Measurements from ENCODE around the gene TPCN1. TPM values are rescaled to one million over a fixed set of nuclear protein-coding genes. Genes with fewer than 3 reads are reported as not detected.

The TPCN1 gene
- total and polyA plus RNA-seq, 2 of the 13 experiments (the other 11 are each of a cell fraction or from before 2014, with no cell fraction given): 8.0 to 26.8 TPM

- Histone ChIP-seq H3K36me3 (replicated peaks in 1 of 2; ENCODE audit: control insufficient read depth in 1 of 2, insufficient read depth in 2 of 2, low read length in 2 of 2) (peaks cover 27 to 50% of the 10 kb centered on the region in 2 experiments; a peak in 4 of 5 replicates), H3K27ac (ENCODE audit: extremely low read length, insufficient read depth, low read length) (no peak overlapping the region), H3K4me2 (ENCODE audit: low read depth, low read length) (no peak overlapping the region), H3K9me3 (ENCODE audit: low read length) (no peaks in the 10 kb centered on the region), H3K4me3 (replicated peaks in 1 of 3; ENCODE audit: insufficient read depth in 1 of 3, low read depth in 2 of 3, low read length in 3 of 3) (no peak overlapping the region), H3K9ac (ENCODE audit: insufficient read depth, low read depth, low read length) (no peak overlapping the region), H4K20me1 (ENCODE audit: insufficient read depth, low read length) (no peaks in the 10 kb centered on the region; the same call in 1 of the 2 replicates), H3K27me3 (ENCODE audit: control insufficient read depth in 1 of 2, insufficient read depth in 2 of 2, low read length in 2 of 2) (no peaks in the 10 kb centered on the region), H3K4me1 (ENCODE audit: insufficient read depth, low read length) (peaks cover 28% of the 10 kb centered on the region), H2AFZ (ENCODE audit: low read length) (no peak overlapping the region), H3K79me2 (ENCODE audit: insufficient read depth, low read length) (peaks cover 40% of the 10 kb centered on the region)
- ChIA-PET POLR2A (no interaction called here), CTCF (ENCODE audit: low intra/inter-chr PET ratio, low total read pairs) (no interaction called here)
- in situ Hi-C loops (cut with HindIII; ENCODE audit: extremely low pct_ligation_motif_present, low pct_unique_long_range_greater_than_20kb): no loop called here
- 94% methylated on average over 3 of the region's 3 CpGs for whole genome bisulfite sequencing (ENCODE audit: low lambda C conversion rate)
- ATAC-seq (no peak), FAIRE-seq (no peak), DNase-seq (ENCODE audit: low spot score) (no peak)
- no TSS peak for BruUV-seq (replicated peaks)
- intact Hi-C loops (cut with micrococcal nuclease; ENCODE audit: unreplicated experiment): no loop called here
- no peak for TF ChIP-seq CREB3 (CRISPR knock-in tag; IDR thresholded peaks at IDR 0.05)
- TF ChIP-seq TRIM24 (CRISPR knock-in tag; IDR thresholded peaks at IDR 0.05): no peak
- TF ChIP-seq ZNF629 (CRISPR knock-in tag; conservative IDR thresholded peaks at IDR 0.05): peak; percentile 90
- 0 out of 2 replicates have a peak, but pooled peaks have one; percentile 33 for TF ChIP-seq ZMYM3 (CRISPR knock-in tag; IDR thresholded peaks at IDR 0.05)
- no peak for TF ChIP-seq SRSF1 (optimal IDR thresholded peaks at IDR 0.05; ENCODE audit: low read depth, low read length)
Observed at GRCh38 chr12:113181975-113182374, 39.3 kb upstream of the TPCN1 start.

GRCh38 chr12:113183030-113183589, 38.2 kb upstream of the TPCN1 start:
- Histone ChIP-seq H2AFZ (ENCODE audit: low read length) (no peak overlapping the region), H3K4me1 (ENCODE audit: insufficient read depth, low read length) (peaks cover 34% of the 10 kb centered on the region), H4K20me1 (ENCODE audit: insufficient read depth, low read length) (no peaks in the 10 kb centered on the region; the same call in 1 of the 2 replicates), H3K79me2 (ENCODE audit: insufficient read depth, low read length) (peaks cover 47% of the 10 kb centered on the region), H3K4me3 (replicated peaks in 1 of 3; ENCODE audit: insufficient read depth in 1 of 3, low read depth in 2 of 3, low read length in 3 of 3) (no peak overlapping the region), H3K27me3 (ENCODE audit: control insufficient read depth in 1 of 2, insufficient read depth in 2 of 2, low read length in 2 of 2) (no peaks in the 10 kb centered on the region), H3K4me2 (ENCODE audit: low read depth, low read length) (peak overlapping the region; percentile 80; the same call in 1 of the 2 replicates), H3K27ac (ENCODE audit: extremely low read length, insufficient read depth, low read length) (no peak overlapping the region), H3K36me3 (replicated peaks in 1 of 2; ENCODE audit: control insufficient read depth in 1 of 2, insufficient read depth in 2 of 2, low read length in 2 of 2) (peaks cover 18 to 38% of the 10 kb centered on the region in 2 experiments; a peak in 4 of 5 replicates), H3K9ac (ENCODE audit: insufficient read depth, low read depth, low read length) (no peak overlapping the region), H3K9me3 (ENCODE audit: low read length) (no peaks in the 10 kb centered on the region)
- BruUV-seq (replicated peaks): TSS peak; percentile 53
- ChIA-PET POLR2A (interaction anchor here (0.7 kb wide), 1 partner anchor 9 kb away, joined by 3 read pairs; no protein-coding TSS in a partner anchor), CTCF (ENCODE audit: low intra/inter-chr PET ratio, low total read pairs) (no interaction called here)
- WGBS (ENCODE audit: low lambda C conversion rate): 95% methylated on average over 11 of the region's 11 CpGs
- no peak for ATAC-seq
- in situ Hi-C loops (cut with HindIII; ENCODE audit: extremely low pct_ligation_motif_present, low pct_unique_long_range_greater_than_20kb): no loop called here
- no peak for DNase-seq (ENCODE audit: low spot score)
- intact Hi-C loops (cut with micrococcal nuclease; ENCODE audit: unreplicated experiment): no loop called here
- no peak for FAIRE-seq
- TF ChIP-seq JUND (CRISPR knock-in tag; IDR thresholded peaks at IDR 0.05) (no peak), SNAPC5 (CRISPR knock-in tag; IDR thresholded peaks at IDR 0.05; ENCODE audit: borderline replicate concordance) (no peak), ZFP91 (CRISPR knock-in tag; IDR thresholded peaks at IDR 0.05; ENCODE audit: borderline replicate concordance) (no peak), NR1H2 (CRISPR knock-in tag; IDR thresholded peaks at IDR 0.05; ENCODE audit: borderline replicate concordance, low read depth) (no peak), ZKSCAN1 (IDR thresholded peaks at IDR 0.05; ENCODE audit: low read length) (peak; percentile 78)
